HG03457 (cell line): ENCODE data around the gene CLK3.

Source experiments
- ATAC-seq: cut with Tn5 transposase; IDR thresholded peaks from one replicate; pipeline ENCODE4 v1.9.1; 2021; ENCODE audit warnings: moderate number of reproducible peaks; ENCODE audit not compliant: unreplicated experiment

Gene CLK3

GRCh38 chr15:74676801-74677200 lies 61.2 kb downstream of the CLK3 start:
- no peak for ATAC-seq
